HepG2 (cell line): ENCODE data around the gene CIB2. TPM values are rescaled to one million over a fixed set of nuclear protein-coding genes. Genes with fewer than 3 reads are reported as not detected.
A peak's percentile ranks its signal among the peaks of the same experiment; 100 is the strongest.

Experiments used
- ELF1 ChIP-seq: sonication (generic); formaldehyde crosslinking; IDR thresholded peaks from 2 replicates; pipeline ENCODE4 v1.4.0; 2020; ENCODE audit warnings: missing genetic modification reagents
- FOXJ3 ChIP-seq: sonication (generic); formaldehyde crosslinking; IDR thresholded peaks from 2 replicates; pipeline ENCODE4 v1.4.0; 2020; ENCODE audit warnings: missing genetic modification reagents, mild to moderate bottlenecking, borderline replicate concordance
- GATAD2A ChIP-seq: IDR thresholded peaks from 2 replicates; pipeline ENCODE4 v1.6.1; 2016
- HDAC1 ChIP-seq: sonication (generic); formaldehyde crosslinking; IDR thresholded peaks from 2 replicates; pipeline ENCODE4 v1.5.1; 2020; ENCODE audit warnings: mild to moderate bottlenecking, missing genetic modification reagents
- SNAPC2 ChIP-seq: sonication (generic); formaldehyde crosslinking; IDR thresholded peaks from 2 replicates; pipeline ENCODE4 v1.8.1; 2022; ENCODE audit warnings: mild to moderate bottlenecking, missing genetic modification reagents
- SOX6 ChIP-seq, 2 experiments: fragments of 450-650 bp in 1 of 2; sonication (generic) in 1 of 2; formaldehyde crosslinking in 1 of 2; IDR thresholded peaks; 2 replicates each; pipeline versions ENCODE4 v1.4.0 to v1.6.1; 2017 to 2020; ENCODE audit warnings: antibody characterized with exemption in 1 of 2, mild to moderate bottlenecking in 1 of 2, missing genetic modification reagents in 1 of 2
- ZFP36L1 ChIP-seq: sonication (generic); formaldehyde crosslinking; IDR thresholded peaks from 2 replicates; pipeline ENCODE4 v1.8.0; 2022; ENCODE audit warnings: mild to moderate bottlenecking, missing genetic modification reagents, moderate library complexity
- ZNF577 ChIP-seq: sonication (generic); formaldehyde crosslinking; IDR thresholded peaks from 2 replicates; pipeline ENCODE4 v1.4.0; 2020; ENCODE audit warnings: mild to moderate bottlenecking, low read depth, missing genetic modification reagents, borderline replicate concordance
- polyA plus RNA-seq, 8 experiments: library from polyadenylated mRNA; depleted of rRNA in 3 of 8; stranded (reverse) in 7 of 8; unstranded in 1 of 8; fragments of >200 nt; fragmentation: Illumina TruSeq in 4 of 8; extraction: Trizol in 4 of 8; gene quantifications; 2 replicates each; pipeline versions ENCODE4 v1.2.1 to v1.2.3, GENCODE V29; 2011 to 2016; ENCODE audit warnings: low read depth in 4 of 8, missing spikeins in 1 of 8, mixed read lengths in 1 of 8; ENCODE audit not compliant: insufficient read depth in 1 of 8
- total RNA-seq, 5 experiments: library from RNA; depleted of rRNA; stranded (reverse); fragments of >200 nt; fragmentation: Illumina TruSeq; extraction: Trizol; gene quantifications; 2 replicates each; pipeline ENCODE4 v1.2.3, GENCODE V29; 2016; ENCODE audit warnings: low read depth in 1 of 5
- TF ChIP-seq, protein P1 (sequence below): sonication (generic); formaldehyde crosslinking; IDR thresholded peaks from 2 replicates; pipeline ENCODE4 v1.4.0; 2020; ENCODE audit warnings: missing genetic modification reagents
- TF ChIP-seq, protein P2 (sequence below), 2 experiments: sonication (generic) in 1 of 2; formaldehyde crosslinking in 1 of 2; IDR thresholded peaks; 2 replicates each; pipeline versions ENCODE4 v1.4.0 to v1.6.1; 2016 to 2020; ENCODE audit warnings: borderline replicate concordance in 1 of 2, low read depth in 1 of 2, mild to moderate bottlenecking in 1 of 2, missing genetic modification reagents in 1 of 2
- TF ChIP-seq, protein P3 (sequence below): sonication (generic); formaldehyde crosslinking; IDR thresholded peaks from 2 replicates; pipeline ENCODE4 v1.4.0; 2020; ENCODE audit warnings: missing genetic modification reagents, borderline replicate concordance

Gene CIB2
- total and polyA plus RNA-seq, 2 of the 13 experiments (the other 11 are each of a cell fraction or from before 2014, with no cell fraction given), result 1.4 to 1.5 TPM

DNA sequence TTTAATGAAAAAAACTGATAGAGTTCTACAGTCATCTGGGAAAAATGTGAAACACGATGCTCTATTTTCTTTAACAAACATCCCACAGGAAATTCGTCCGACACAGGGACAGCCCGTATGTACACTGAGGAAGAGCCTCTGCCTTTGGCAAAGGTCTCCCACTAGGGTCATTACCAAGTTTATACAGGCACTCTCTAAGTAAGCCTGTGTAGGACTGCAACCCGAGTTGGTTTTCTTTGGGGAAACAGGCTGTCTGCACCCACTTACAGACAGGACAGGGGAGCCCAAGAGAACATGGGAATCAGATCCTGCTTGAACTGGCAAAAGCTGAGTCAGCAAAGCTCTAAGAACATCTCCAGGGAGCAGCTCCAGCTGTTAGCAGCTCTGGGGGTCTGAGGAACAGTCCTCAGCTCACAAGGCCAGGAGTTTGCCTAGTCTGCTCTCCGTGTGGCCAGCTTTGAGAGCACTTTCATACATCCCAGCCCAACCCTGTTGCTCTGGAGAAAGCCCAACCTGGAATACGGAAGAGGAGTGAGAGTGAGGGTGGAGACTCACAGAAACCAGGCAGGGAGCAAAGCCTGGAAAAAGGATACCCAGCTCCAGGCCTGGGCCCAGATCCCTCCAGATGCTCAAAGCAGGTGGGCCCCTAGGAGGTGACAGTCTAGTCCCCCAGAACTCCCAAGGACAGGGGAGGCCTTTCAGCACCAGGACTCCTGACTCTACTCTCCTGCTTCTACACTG lies 55.6 kb downstream of the CIB2 start (continued):
- TF ChIP-seq, protein P1, sequence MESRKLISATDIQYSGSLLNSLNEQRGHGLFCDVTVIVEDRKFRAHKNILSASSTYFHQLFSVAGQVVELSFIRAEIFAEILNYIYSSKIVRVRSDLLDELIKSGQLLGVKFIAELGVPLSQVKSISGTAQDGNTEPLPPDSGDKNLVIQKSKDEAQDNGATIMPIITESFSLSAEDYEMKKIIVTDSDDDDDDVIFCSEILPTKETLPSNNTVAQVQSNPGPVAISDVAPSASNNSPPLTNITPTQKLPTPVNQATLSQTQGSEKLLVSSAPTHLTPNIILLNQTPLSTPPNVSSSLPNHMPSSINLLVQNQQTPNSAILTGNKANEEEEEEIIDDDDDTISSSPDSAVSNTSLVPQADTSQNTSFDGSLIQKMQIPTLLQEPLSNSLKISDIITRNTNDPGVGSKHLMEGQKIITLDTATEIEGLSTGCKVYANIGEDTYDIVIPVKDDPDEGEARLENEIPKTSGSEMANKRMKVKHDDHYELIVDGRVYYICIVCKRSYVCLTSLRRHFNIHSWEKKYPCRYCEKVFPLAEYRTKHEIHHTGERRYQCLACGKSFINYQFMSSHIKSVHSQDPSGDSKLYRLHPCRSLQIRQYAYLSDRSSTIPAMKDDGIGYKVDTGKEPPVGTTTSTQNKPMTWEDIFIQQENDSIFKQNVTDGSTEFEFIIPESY (CRISPR knock-in tag), result no peak
- TF ChIP-seq ELF1 (CRISPR knock-in tag) (peak; percentile 58; the same call in 1 of the 2 replicates), FOXJ3 (CRISPR knock-in tag) (no peak), SOX6 (IDR thresholded peaks at IDR 0.05) (no peak), SOX6 (CRISPR knock-in tag; IDR thresholded peaks at IDR 0.05) (no peak), ZFP36L1 (CRISPR knock-in tag) (no peak), SNAPC2 (CRISPR knock-in tag) (no peak), HDAC1 (CRISPR knock-in tag) (no peak), ZNF577 (no peak), GATAD2A (CRISPR knock-in tag) (no peak)
- TF ChIP-seq, protein P2, sequence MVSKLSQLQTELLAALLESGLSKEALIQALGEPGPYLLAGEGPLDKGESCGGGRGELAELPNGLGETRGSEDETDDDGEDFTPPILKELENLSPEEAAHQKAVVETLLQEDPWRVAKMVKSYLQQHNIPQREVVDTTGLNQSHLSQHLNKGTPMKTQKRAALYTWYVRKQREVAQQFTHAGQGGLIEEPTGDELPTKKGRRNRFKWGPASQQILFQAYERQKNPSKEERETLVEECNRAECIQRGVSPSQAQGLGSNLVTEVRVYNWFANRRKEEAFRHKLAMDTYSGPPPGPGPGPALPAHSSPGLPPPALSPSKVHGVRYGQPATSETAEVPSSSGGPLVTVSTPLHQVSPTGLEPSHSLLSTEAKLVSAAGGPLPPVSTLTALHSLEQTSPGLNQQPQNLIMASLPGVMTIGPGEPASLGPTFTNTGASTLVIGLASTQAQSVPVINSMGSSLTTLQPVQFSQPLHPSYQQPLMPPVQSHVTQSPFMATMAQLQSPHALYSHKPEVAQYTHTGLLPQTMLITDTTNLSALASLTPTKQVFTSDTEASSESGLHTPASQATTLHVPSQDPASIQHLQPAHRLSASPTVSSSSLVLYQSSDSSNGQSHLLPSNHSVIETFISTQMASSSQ (IDR thresholded peaks at IDR 0.05; ENCODE audit: low read depth), result no peak
- TF ChIP-seq, protein P2 (CRISPR knock-in tag; IDR thresholded peaks at IDR 0.05; ENCODE audit: borderline replicate concordance), result no peak
- TF ChIP-seq, protein P3, sequence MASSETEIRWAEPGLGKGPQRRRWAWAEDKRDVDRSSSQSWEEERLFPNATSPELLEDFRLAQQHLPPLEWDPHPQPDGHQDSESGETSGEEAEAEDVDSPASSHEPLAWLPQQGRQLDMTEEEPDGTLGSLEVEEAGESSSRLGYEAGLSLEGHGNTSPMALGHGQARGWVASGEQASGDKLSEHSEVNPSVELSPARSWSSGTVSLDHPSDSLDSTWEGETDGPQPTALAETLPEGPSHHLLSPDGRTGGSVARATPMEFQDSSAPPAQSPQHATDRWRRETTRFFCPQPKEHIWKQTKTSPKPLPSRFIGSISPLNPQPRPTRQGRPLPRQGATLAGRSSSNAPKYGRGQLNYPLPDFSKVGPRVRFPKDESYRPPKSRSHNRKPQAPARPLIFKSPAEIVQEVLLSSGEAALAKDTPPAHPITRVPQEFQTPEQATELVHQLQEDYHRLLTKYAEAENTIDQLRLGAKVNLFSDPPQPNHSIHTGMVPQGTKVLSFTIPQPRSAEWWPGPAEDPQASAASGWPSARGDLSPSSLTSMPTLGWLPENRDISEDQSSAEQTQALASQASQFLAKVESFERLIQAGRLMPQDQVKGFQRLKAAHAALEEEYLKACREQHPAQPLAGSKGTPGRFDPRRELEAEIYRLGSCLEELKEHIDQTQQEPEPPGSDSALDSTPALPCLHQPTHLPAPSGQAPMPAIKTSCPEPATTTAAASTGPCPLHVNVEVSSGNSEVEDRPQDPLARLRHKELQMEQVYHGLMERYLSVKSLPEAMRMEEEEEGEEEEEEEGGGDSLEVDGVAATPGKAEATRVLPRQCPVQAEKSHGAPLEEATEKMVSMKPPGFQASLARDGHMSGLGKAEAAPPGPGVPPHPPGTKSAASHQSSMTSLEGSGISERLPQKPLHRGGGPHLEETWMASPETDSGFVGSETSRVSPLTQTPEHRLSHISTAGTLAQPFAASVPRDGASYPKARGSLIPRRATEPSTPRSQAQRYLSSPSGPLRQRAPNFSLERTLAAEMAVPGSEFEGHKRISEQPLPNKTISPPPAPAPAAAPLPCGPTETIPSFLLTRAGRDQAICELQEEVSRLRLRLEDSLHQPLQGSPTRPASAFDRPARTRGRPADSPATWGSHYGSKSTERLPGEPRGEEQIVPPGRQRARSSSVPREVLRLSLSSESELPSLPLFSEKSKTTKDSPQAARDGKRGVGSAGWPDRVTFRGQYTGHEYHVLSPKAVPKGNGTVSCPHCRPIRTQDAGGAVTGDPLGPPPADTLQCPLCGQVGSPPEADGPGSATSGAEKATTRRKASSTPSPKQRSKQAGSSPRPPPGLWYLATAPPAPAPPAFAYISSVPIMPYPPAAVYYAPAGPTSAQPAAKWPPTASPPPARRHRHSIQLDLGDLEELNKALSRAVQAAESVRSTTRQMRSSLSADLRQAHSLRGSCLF, result no peak
